GM21423 (cell line): ENCODE data around the gene TBC1D1.

Source experiments
- ATAC-seq: cut with Tn5 transposase; IDR thresholded peaks from one replicate; pipeline ENCODE4 v1.9.1; 2021; ENCODE audit warnings: mild to moderate bottlenecking, moderate library complexity; ENCODE audit not compliant: unreplicated experiment

Gene TBC1D1

GRCh38 chr4:38181286-38181685 lies 290.4 kb downstream of the TBC1D1 start:
- no peak for ATAC-seq

DNA sequence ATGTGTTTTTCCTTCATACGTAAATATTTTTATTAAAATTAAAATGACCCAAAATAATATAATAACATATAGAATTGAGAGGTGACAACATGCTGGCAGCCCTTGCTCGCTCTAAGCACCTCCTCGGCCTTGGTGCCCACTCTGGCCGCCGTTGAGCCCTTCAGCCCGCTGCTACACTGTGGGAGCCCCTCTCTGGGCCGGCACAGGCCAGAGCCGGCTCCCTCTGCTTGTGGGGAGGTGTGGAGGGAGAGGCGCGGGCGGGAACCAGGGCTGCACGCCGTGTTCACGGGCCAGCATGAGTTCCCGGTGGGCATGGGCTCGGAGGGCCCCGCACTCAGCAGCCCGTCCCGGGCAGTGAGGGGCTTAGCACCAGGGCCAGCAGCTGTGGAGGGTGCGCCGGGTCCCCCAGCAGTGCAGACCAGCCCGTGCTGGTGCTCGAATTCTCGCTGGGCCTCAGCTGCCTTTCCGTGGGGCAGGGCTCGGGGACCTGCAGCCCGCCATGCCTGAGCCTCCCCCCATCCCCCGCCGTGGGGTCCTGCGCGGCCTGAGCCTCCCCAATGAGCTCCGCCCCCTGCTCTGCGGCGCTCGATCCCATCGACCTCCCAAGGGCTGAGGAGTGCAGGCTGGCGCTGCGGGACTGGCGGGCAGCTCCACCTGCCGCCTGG lies 291.6 kb downstream of the TBC1D1 start:
- ATAC-seq = no peak

DNA sequence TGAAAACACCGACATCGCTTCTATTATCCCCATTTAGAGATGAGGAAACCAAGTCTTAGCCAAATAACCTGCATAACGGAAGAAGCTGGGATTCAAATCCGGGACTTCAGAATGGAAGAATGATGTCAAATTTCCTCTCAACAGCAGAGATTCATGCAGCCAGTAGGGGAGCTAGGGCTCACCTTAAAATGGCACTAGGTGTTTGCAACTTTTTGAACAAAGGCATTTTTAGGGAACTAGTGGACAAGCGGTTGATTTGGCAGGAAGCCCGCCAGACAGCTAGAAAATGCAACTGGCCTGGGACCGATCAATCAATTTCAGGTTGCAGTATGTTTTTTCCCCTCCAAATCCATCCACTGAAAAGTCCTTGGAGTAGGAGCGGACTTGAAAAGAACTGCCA lies 293.5 kb downstream of the TBC1D1 start:
- ATAC-seq = no peak

DNA sequence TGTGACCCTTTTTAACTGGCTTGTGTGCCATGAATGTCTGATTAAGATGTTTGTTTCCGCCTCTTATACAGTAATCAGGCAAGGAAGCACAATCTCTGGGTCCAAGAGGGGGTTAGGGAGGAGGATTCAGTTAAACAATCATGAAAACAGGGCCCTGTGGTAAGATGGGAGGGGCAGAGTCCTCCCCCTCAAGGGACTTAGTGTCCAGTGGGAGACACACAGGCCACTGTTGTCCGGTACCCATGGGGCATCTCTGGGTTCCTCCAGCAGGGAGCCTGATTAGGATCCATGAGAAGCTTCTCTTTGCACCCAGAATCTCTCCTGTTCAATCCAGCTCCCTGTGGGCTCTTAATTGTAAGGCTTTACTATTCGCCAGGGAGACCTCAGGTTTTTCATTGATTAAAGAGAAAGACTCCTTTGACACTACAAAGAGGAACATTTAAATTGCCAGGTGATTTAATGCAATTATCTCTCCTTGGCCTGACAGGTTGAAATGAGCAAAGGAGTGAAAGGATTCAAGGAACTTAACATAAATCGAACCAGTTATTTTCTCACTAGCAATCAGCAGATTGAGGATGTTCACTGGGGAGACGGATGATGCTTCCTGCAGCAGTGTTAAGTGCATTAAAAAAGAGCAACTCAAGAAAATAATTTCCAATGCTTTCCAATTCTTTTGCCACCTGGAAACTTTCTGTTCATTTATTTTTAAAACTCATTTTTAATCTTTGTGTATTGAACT lies 294.7 kb downstream of the TBC1D1 start:
- ATAC-seq = no peak

DNA sequence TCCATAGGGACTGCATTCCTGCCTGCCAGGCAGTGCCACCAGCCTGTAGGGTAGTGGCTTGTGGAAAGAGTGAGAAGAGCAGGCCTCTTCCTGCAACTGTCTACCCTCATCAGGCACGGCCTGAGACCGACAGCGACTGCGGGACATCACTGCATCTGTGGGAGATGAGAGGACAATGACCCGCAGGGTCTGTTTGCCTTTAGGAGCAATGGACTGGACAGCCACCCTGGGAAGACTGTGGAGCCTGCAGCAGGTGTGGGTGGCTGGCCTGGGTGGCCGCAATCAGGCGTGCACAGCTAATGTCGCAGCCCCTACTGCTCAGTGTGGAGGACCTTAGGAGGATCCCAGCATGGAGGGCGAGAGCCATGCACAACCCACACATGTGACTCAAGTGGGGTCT lies 297.3 kb downstream of the TBC1D1 start:
- no peak for ATAC-seq

DNA sequence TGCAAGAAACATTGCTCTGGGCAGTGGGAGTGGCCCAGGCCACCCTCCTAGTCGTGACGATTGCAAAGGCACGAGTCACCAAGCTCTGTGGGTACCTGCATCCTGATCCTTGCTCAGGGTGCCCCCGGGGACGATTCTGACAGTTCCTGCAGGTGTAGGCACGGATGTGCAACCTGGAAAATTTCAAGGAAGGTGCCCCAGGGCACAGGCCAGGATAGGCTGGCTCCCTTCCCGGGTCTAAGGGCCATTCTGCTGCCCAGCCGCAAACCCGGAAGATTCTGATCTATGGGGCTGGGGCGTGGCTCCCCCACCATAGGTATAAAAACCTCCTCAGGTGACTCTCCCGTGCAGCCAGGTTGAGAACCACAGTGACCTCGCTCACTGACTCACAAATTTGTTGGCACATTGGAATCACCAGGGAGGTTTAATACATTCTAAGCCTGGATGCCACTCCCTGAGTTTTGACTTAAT lies 297.8 kb downstream of the TBC1D1 start:
- no peak for ATAC-seq
